Measurements from ENCODE around the gene LSG1.
"Not testable (repeated sequence)": the region's sequence is repeated elsewhere in the genome, so short reads cannot be mapped to it uniquely, and the experiment has no call there.

DNA sequence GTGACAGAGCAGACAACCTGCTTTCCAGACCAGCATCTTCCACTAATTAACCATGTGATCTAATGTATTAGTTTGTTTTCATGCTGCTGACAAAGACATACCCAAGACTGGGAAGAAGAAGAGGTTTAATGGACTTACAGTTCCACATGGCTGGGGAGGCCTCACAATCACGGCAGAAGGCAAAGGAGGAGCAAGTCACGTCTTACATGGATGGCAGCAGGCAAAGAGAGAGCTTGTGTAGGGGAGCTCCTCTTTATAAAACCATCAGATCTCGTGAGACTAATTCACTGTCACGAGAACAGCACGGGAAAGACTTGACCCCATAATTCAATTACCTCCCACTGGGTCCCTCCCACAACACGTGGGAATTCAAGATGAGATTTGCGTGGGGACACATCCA lies 66.7 kb downstream of the LSG1 start:
- TF ChIP-seq, protein P1, sequence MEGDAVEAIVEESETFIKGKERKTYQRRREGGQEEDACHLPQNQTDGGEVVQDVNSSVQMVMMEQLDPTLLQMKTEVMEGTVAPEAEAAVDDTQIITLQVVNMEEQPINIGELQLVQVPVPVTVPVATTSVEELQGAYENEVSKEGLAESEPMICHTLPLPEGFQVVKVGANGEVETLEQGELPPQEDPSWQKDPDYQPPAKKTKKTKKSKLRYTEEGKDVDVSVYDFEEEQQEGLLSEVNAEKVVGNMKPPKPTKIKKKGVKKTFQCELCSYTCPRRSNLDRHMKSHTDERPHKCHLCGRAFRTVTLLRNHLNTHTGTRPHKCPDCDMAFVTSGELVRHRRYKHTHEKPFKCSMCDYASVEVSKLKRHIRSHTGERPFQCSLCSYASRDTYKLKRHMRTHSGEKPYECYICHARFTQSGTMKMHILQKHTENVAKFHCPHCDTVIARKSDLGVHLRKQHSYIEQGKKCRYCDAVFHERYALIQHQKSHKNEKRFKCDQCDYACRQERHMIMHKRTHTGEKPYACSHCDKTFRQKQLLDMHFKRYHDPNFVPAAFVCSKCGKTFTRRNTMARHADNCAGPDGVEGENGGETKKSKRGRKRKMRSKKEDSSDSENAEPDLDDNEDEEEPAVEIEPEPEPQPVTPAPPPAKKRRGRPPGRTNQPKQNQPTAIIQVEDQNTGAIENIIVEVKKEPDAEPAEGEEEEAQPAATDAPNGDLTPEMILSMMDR (conservative IDR thresholded peaks at IDR 0.05 in 1 of 2, IDR thresholded peaks at IDR 0.05 in 1 of 2; ENCODE audit: low read depth in 1 of 2, low read length in 2 of 2): not testable (repeated sequence)
- not testable (repeated sequence) for TF ChIP-seq EZH2 (IDR thresholded peaks at IDR 0.05; ENCODE audit: low read length, missing control alignments)
